NCI-H146 (cell line): Measurements from ENCODE around the gene FCHO2.

Experiments
- DNase-seq: peaks from one replicate; lab custom pipeline; 2025; lab: John Stamatoyannopoulos, UW

Gene FCHO2

GRCh38 chr5:73135429-73136054 lies 179.7 kb downstream of the FCHO2 start:
- peak; percentile 12 for DNase-seq

GRCh38 chr5:73136055-73136562 lies 180.3 kb downstream of the FCHO2 start:
- DNase-seq, result no peak

- no peak for DNase-seq
Observed at GRCh38 chr5:73137563-73138530, 182.0 kb downstream of the FCHO2 start.

GRCh38 chr5:73139485-73139884 lies 183.6 kb downstream of the FCHO2 start:
- DNase-seq, result no peak
